GM10248 (cell line): ENCODE measurements around the gene MRPL38.
"Not testable (repeated sequence)": the region's sequence is repeated elsewhere in the genome, so short reads cannot be mapped to it uniquely, and the experiment has no call there.

Experiments
- CTCF ChIA-PET: fragments of 300-600 bp; sonication (Branson Sonifier 250); formaldehyde crosslinking; extraction: SDS; loops from one replicate; lab custom pipeline; 2021; ENCODE audit warnings: antibody characterized with exemption; lab: Yijun Ruan, JAX
- POLR2A ChIA-PET: fragments of 350-650 bp; sonication (Branson Sonifier 250); formaldehyde crosslinking; extraction: SDS; loops from one replicate; lab custom pipeline; 2020; ENCODE audit warnings: antibody characterized with exemption; lab: Yijun Ruan, JAX
- DNase-seq: peaks from one replicate; pipeline ENCODE4 v3.0.0; 2012; ENCODE audit errors: extremely low spot score
- TF ChIP-seq, protein P1 (sequence below): IDR thresholded peaks from 2 replicates; pipeline ENCODE4 v1.5.1; 2012; ENCODE audit warnings: mild to moderate bottlenecking, low read depth; ENCODE audit errors: extremely low read depth, missing control alignments, control extremely low read depth

MRPL38 gene

DNA sequence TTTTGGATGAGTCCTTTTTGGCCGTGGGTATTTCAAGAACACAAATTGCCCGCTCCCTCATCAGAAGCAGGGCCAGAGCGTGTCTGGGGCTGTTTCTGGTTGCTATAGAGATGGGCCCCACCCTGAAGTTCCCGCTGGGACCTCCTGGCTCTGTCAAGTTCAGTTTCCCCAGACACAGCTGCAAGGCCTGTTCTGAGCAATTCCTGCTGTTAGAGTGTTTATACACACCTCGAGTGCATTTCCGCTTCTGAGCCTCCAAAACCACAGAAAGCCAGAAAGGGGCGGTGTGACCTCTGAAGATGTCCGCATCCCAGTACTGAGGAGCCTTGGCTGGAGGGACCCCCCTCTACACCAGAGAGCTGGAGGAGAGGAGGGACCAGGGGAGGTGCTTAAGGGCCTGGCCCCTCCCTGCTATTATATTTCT lies 40.2 kb downstream of the MRPL38 start:
- peak; percentile 79 for DNase-seq
- TF ChIP-seq, protein P1, sequence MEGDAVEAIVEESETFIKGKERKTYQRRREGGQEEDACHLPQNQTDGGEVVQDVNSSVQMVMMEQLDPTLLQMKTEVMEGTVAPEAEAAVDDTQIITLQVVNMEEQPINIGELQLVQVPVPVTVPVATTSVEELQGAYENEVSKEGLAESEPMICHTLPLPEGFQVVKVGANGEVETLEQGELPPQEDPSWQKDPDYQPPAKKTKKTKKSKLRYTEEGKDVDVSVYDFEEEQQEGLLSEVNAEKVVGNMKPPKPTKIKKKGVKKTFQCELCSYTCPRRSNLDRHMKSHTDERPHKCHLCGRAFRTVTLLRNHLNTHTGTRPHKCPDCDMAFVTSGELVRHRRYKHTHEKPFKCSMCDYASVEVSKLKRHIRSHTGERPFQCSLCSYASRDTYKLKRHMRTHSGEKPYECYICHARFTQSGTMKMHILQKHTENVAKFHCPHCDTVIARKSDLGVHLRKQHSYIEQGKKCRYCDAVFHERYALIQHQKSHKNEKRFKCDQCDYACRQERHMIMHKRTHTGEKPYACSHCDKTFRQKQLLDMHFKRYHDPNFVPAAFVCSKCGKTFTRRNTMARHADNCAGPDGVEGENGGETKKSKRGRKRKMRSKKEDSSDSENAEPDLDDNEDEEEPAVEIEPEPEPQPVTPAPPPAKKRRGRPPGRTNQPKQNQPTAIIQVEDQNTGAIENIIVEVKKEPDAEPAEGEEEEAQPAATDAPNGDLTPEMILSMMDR: no peak
- ChIA-PET POLR2A (interaction anchor here (0.6 to 1.0 kb wide), 4 partner anchors 9 to 231 kb away, joined by 3 to 5 read pairs (median 3); partner anchors contain the start of gene WBP2), CTCF (interaction anchor here (0.6 to 2.3 kb wide), 12 partner anchors 9 to 114 kb away, joined by 3 to 7 read pairs (median 3); partner anchors contain the start of gene TRIM65)

DNA sequence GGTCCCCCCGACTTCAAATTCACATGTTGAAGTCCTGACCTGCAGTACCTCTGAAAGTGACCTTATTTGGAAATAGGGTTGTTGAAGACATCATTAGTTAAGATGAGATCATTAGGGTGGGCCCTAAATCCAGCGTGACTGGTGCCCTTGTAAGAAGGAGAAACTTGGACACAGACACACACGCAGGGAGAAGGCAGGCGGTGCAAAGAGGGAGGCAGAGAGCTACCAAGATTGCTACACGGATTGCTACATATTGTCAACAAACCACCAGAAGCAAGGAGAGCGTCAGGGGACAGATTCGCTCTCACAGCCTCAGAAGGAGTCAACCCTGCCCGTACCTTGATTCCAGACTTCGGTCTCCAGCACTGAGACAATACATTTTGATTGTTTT lies 42.8 kb downstream of the MRPL38 start:
- TF ChIP-seq, protein P1: no peak
- CTCF ChIA-PET: interaction anchor here (1.0 to 10.4 kb wide), 20 partner anchors 11 to 283 kb away, joined by 3 to 89 read pairs (median 5); partner anchors contain the start of genes TRIM47, TRIM65 and UNC13D
- DNase-seq: no peak
- POLR2A ChIA-PET: interaction anchor here (1.4 kb wide), 1 partner anchor 82 kb away, joined by 3 read pairs; a partner anchor contains a TSS

DNA sequence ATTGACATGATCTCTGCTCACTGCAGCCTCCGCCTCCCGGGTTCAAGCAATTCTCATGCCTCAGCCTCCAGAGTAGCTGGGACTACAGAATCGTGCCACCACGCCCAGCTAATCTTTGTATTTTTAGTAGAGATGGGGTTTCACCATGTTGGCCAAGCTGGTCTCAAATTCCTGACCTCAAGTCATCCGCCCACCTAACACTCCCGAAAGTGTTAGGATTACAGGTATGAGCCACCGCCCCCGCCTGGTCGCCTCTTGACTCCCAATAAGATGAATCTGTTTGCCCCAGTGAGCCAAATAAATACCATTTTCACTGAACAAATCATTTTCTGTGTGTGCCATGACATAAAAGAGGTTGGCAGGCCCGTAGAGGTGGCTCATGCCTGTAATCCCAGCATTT lies 45.3 kb downstream of the MRPL38 start:
- CTCF ChIA-PET: interaction anchor here (0.9 to 10.4 kb wide), 8 partner anchors 8 to 76 kb away, joined by 3 to 89 read pairs (median 6); partner anchors contain the start of gene UNC13D
- DNase-seq: not testable (repeated sequence)
- POLR2A ChIA-PET: interaction anchor here (1.5 kb wide), 2 partner anchors 14 to 79 kb away, joined by 4 read pairs; no protein-coding TSS in a partner anchor

DNA sequence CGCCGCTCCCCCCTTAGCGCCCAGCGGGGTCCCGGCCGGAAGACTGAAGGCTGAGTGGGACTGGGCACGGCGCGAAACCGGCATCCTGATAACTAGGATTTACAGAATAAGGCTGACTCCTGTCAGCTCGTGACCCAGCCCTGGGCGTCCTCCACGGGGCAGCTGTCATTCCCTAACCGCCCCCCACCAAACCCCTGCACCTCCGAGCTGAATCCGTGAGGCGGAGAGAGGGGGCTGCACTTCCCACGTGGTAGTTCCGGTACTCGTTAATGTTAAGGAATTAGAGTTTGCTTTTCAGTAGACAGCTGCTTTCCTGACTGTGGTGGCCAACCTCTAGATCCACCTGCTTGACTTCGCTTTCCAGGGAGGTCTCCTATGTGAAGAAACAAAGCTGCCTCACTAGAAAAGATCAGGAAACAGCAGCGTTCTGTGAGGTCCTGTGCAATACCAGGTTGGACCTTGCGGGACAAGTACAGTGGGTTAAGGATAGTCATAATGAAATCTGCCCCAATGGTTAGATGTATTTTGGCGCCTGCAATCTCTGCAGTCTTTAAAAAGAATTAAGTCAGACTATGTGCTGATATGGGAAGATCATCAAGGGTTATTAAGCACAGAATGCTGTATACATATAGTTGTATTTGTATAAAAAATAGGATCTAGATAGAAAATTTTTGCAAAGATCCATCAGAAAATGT lies 48.5 kb downstream of the MRPL38 start:
- CTCF ChIA-PET: interaction anchor here (0.8 to 10.4 kb wide), 16 partner anchors 10 to 158 kb away, joined by 3 to 89 read pairs (median 5); partner anchors contain the start of genes TRIM47 and TRIM65

DNA sequence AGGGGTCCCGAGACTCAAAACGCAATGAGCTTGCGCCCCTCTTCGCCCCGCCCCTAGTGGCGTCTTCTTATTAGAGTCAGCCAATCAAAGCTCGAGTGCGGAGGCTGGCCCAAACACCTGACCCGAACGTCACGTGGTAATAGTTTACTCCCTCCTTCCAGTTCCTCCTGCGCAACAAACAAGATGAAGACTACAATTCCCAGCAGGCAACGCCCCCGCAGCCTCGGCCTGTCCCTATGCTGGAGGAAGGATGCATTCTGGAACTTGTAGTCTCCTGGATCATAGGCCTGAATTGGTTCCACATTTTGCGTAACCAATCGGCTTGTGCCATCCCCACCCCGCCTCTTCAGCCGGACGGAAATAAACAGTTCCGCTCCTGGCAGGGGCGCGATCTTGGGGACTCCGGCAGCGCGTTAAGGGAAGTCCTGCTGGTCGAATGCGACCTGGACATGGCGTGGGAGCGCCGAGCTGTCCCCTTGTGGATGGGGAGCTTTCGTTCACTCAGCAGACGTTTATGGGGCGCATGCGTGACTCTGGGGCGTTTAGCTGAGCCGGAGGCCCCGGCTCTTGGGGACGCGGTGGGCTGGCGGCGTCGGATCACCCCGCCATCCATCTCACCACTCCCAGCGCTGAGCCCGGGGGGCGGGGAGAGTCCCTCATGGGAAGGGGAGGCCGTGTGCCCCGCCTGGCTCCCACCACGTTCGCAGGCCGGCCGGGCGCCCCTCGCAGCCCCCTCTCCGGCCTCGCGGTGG lies 49.2 kb downstream of the MRPL38 start, which contains the start of gene WBP2:
Gene WBP2, minus strand, starts transcription at position 26 of the 752 bp plus-strand sequence. CDS start 38 bp downstream, outside the sequence.
- POLR2A ChIA-PET: interaction anchor here (0.5 to 2.7 kb wide), 16 partner anchors 9 to 725 kb away, joined by 3 to 22 read pairs (median 4); partner anchors contain the start of genes TRIM65 and UNK
- peak; percentile 97 for DNase-seq
- TF ChIP-seq, protein P1: peak; percentile 53
- CTCF ChIA-PET: interaction anchor here (0.7 to 10.4 kb wide), 23 partner anchors 9 to 254 kb away, joined by 3 to 89 read pairs (median 4); partner anchors contain the start of genes TRIM47 and TRIM65

More for the DNA sequence above, 48.5 kb downstream of the MRPL38 start:
- POLR2A ChIA-PET: interaction anchor here (0.8 to 2.7 kb wide), 4 partner anchors 11 to 83 kb away, joined by 4 to 18 read pairs (median 4); partner anchors contain the start of gene TRIM65
- TF ChIP-seq, protein P1: no peak
- DNase-seq: no peak

DNA sequence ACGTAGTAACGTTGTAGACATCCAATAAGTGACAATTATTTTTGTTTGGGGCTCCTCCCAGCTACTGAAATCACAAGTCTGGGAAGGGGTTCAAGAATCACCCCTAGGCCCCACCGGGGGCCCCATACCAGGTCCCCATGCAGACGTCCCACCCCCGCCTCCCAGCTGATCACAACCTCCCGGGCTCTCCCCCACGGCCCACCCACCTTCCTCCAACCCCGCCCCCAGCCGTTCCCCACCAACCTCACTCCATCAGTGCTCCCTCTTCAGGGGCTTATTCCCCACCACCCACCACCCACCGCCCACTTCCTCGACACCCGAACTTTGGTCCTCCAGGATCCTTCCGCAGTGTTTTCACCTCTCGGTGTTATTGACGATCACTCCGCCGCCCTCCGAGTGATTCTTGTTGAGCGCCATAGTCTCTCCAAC lies 49.8 kb downstream of the MRPL38 start:
- ChIA-PET CTCF (interaction anchor here (0.7 to 10.4 kb wide), 22 partner anchors 9 to 265 kb away, joined by 3 to 89 read pairs (median 4); partner anchors contain the start of genes TRIM47 and TRIM65), POLR2A (interaction anchor here (0.6 to 2.7 kb wide), 14 partner anchors 9 to 724 kb away, joined by 3 to 22 read pairs (median 4); partner anchors contain the start of genes TRIM65 and UNK)
- TF ChIP-seq, protein P1: no peak
- no peak for DNase-seq
